ENCODE data around the gene PRKRIP1. TPM values are rescaled to one million over a fixed set of nuclear protein-coding genes. Genes with fewer than 3 reads are reported as not detected.

Gene PRKRIP1
- total and polyA plus RNA-seq, 5 donors from 2014 or later, result 12.3 to 47.7 (median 15.4) TPM

GRCh38 chr7:102424787-102425218 lies 28.6 kb downstream of the PRKRIP1 start:
- Mint-ChIP-seq H3K4me3 (peak overlapping the region in 2 of 4 donors; percentile 74 to 92), H3K9me3 (no peaks in the 10 kb centered on the region), H3K4me1 (peaks cover 18 to 70% (median 52%) of the 10 kb centered on the region in 4 donors), H3K27ac (peak overlapping the region; percentile 100), H3K36me3 (peaks cover 27% of the 10 kb centered on the region), H3K27me3 (no peaks in the 10 kb centered on the region)
- Histone ChIP-seq H3K9me3 (ENCODE audit: control insufficient read depth in 2 of 2, low read length in 2 of 2) (no peaks in the 10 kb centered on the region), H3K4me1 (ENCODE audit: control insufficient read depth, insufficient read depth, low read length, poor library complexity, severe bottlenecking) (peaks cover 45% of the 10 kb centered on the region), H3K27me3 (ENCODE audit: control insufficient read depth, insufficient read depth, low read length) (no peaks in the 10 kb centered on the region), H3K27ac (ENCODE audit: insufficient read depth, low read length, poor library complexity, severe bottlenecking) (peak overlapping the region; percentile 98), H3K4me3 (ENCODE audit: low read depth, low read length) (no peak overlapping the region), H3K36me3 (ENCODE audit: control insufficient read depth, insufficient read depth, low read length) (peaks cover 2% of the 10 kb centered on the region)
- no peak for ATAC-seq (ENCODE audit: low read depth in 2 of 2)
- no peak for DNase-seq

GRCh38 chr7:102425639-102426267 lies 29.6 kb downstream of the PRKRIP1 start:
- peaks cover 19% of the 10 kb centered on the region for H3K36me3 Mint-ChIP-seq
- H3K27ac ChIP-seq (ENCODE audit: insufficient read depth, low read length, poor library complexity, severe bottlenecking), result peak overlapping the region; percentile 98
- H3K27ac Mint-ChIP-seq, result peak overlapping the region; percentile 100
- peaks cover 48% of the 10 kb centered on the region for H3K4me1 ChIP-seq (ENCODE audit: control insufficient read depth, insufficient read depth, low read length, poor library complexity, severe bottlenecking)
- DNase-seq (peak; percentile 72 to 90 (median 73)), ATAC-seq (ENCODE audit: low read depth in 2 of 2) (peak; percentile 78 to 79)
- peaks cover 2% of the 10 kb centered on the region for H3K36me3 ChIP-seq (ENCODE audit: control insufficient read depth, insufficient read depth, low read length)
- H3K9me3 Mint-ChIP-seq, result no peaks in the 10 kb centered on the region
- H3K4me3 ChIP-seq (ENCODE audit: low read depth, low read length), result peak overlapping the region; percentile 76
- no peaks in the 10 kb centered on the region for H3K9me3 ChIP-seq (ENCODE audit: control insufficient read depth in 2 of 2, low read length in 2 of 2)
- no peaks in the 10 kb centered on the region for H3K27me3 Mint-ChIP-seq
- peaks cover 12 to 70% (median 48%) of the 10 kb centered on the region in 4 donors for H3K4me1 Mint-ChIP-seq
- H3K4me3 Mint-ChIP-seq, result peak overlapping the region; percentile 86 to 96 (median 90)
- no peaks in the 10 kb centered on the region for H3K27me3 ChIP-seq (ENCODE audit: control insufficient read depth, insufficient read depth, low read length)

- Histone ChIP-seq H3K4me3 (ENCODE audit: low read depth, low read length) (peak overlapping the region; percentile 76), H3K27ac (ENCODE audit: insufficient read depth, low read length, poor library complexity, severe bottlenecking) (peak overlapping the region; percentile 98), H3K4me1 (ENCODE audit: control insufficient read depth, insufficient read depth, low read length, poor library complexity, severe bottlenecking) (peaks cover 55% of the 10 kb centered on the region), H3K27me3 (ENCODE audit: control insufficient read depth, insufficient read depth, low read length) (no peaks in the 10 kb centered on the region), H3K9me3 (ENCODE audit: control insufficient read depth in 2 of 2, low read length in 2 of 2) (no peaks in the 10 kb centered on the region), H3K36me3 (ENCODE audit: control insufficient read depth, insufficient read depth, low read length) (peaks cover 2% of the 10 kb centered on the region)
- DNase-seq, result peak; percentile 42 to 86 (median 76)
- Mint-ChIP-seq H3K27me3 (no peaks in the 10 kb centered on the region), H3K4me3 (peak overlapping the region; percentile 86 to 96 (median 90)), H3K27ac (peak overlapping the region; percentile 100), H3K4me1 (peaks cover 12 to 72% (median 48%) of the 10 kb centered on the region in 4 donors), H3K36me3 (peaks cover 15% of the 10 kb centered on the region), H3K9me3 (no peaks in the 10 kb centered on the region)
- peak; percentile 69 to 73 for ATAC-seq (ENCODE audit: low read depth in 2 of 2)
Observed at GRCh38 chr7:102426268-102427018, 30.3 kb downstream of the PRKRIP1 start.

- H3K36me3 Mint-ChIP-seq, result peaks cover 15% of the 10 kb centered on the region
- Histone ChIP-seq H3K36me3 (ENCODE audit: control insufficient read depth, insufficient read depth, low read length) (peaks cover 2% of the 10 kb centered on the region), H3K27ac (ENCODE audit: insufficient read depth, low read length, poor library complexity, severe bottlenecking) (peak overlapping the region; percentile 98), H3K27me3 (ENCODE audit: control insufficient read depth, insufficient read depth, low read length) (no peaks in the 10 kb centered on the region), H3K4me3 (ENCODE audit: low read depth, low read length) (peak overlapping the region; percentile 76), H3K9me3 (ENCODE audit: control insufficient read depth in 2 of 2, low read length in 2 of 2) (no peaks in the 10 kb centered on the region), H3K4me1 (ENCODE audit: control insufficient read depth, insufficient read depth, low read length, poor library complexity, severe bottlenecking) (peaks cover 61% of the 10 kb centered on the region)
- H3K27ac Mint-ChIP-seq, result peak overlapping the region; percentile 100
- peaks cover 16 to 77% (median 52%) of the 10 kb centered on the region in 4 donors for H3K4me1 Mint-ChIP-seq
- H3K4me3 Mint-ChIP-seq, result peak overlapping the region; percentile 86 to 96 (median 90)
- peaks cover 4% of the 10 kb centered on the region for H3K27me3 Mint-ChIP-seq
- ATAC-seq (ENCODE audit: low read depth in 2 of 2) (no peak), DNase-seq (no peak)
- H3K9me3 Mint-ChIP-seq, result no peaks in the 10 kb centered on the region
Observed at GRCh38 chr7:102427019-102427405, 30.8 kb downstream of the PRKRIP1 start.

- peaks cover 5% of the 10 kb centered on the region for H3K27me3 Mint-ChIP-seq
- H3K9me3 Mint-ChIP-seq, result no peaks in the 10 kb centered on the region
- no peaks in the 10 kb centered on the region for H3K9me3 ChIP-seq (ENCODE audit: control insufficient read depth in 2 of 2, low read length in 2 of 2)
- H3K27ac ChIP-seq (ENCODE audit: insufficient read depth, low read length, poor library complexity, severe bottlenecking), result peak overlapping the region; percentile 98
- peak overlapping the region; percentile 95 to 100 (median 98) for H3K27ac Mint-ChIP-seq
- H3K36me3 Mint-ChIP-seq, result peaks cover 15% of the 10 kb centered on the region
- H3K27me3 ChIP-seq (ENCODE audit: control insufficient read depth, insufficient read depth, low read length), result no peaks in the 10 kb centered on the region
- H3K4me3 ChIP-seq (ENCODE audit: low read depth, low read length), result no peak overlapping the region
- peaks cover 2% of the 10 kb centered on the region for H3K36me3 ChIP-seq (ENCODE audit: control insufficient read depth, insufficient read depth, low read length)
- no peak for DNase-seq
- H3K4me3 Mint-ChIP-seq, result peak overlapping the region in 3 of 4 donors; percentile 34 to 88 (median 62)
- peaks cover 17 to 87% (median 51%) of the 10 kb centered on the region in 4 donors for H3K4me1 Mint-ChIP-seq
- no peak for ATAC-seq (ENCODE audit: low read depth in 2 of 2)
- H3K4me1 ChIP-seq (ENCODE audit: control insufficient read depth, insufficient read depth, low read length, poor library complexity, severe bottlenecking), result peaks cover 77% of the 10 kb centered on the region
Observed at GRCh38 chr7:102429141-102429899, 33.2 kb downstream of the PRKRIP1 start.

- Mint-ChIP-seq H3K4me3 (peak overlapping the region; percentile 85 to 95 (median 90)), H3K27ac (peak overlapping the region; percentile 95 to 100 (median 98)), H3K36me3 (no peaks in the 10 kb centered on the region), H3K4me1 (peaks cover 10 to 74% (median 39%) of the 10 kb centered on the region in 4 donors), H3K9me3 (no peaks in the 10 kb centered on the region), H3K27me3 (peaks cover 5% of the 10 kb centered on the region)
- Histone ChIP-seq H3K9me3 (ENCODE audit: control insufficient read depth in 2 of 2, low read length in 2 of 2) (no peaks in the 10 kb centered on the region), H3K4me3 (ENCODE audit: low read depth, low read length) (peak overlapping the region; percentile 66), H3K4me1 (ENCODE audit: control insufficient read depth, insufficient read depth, low read length, poor library complexity, severe bottlenecking) (peaks cover 68% of the 10 kb centered on the region), H3K27ac (ENCODE audit: insufficient read depth, low read length, poor library complexity, severe bottlenecking) (peak overlapping the region; percentile 98), H3K36me3 (ENCODE audit: control insufficient read depth, insufficient read depth, low read length) (no peaks in the 10 kb centered on the region), H3K27me3 (ENCODE audit: control insufficient read depth, insufficient read depth, low read length) (no peaks in the 10 kb centered on the region)
- DNase-seq (peak; percentile 52 to 71 (median 52)), ATAC-seq (ENCODE audit: low read depth in 2 of 2) (peak; percentile 26 to 38)
Observed at GRCh38 chr7:102431617-102432298, 35.6 kb downstream of the PRKRIP1 start.
